ENCODE data around the gene PDZRN3.
A peak's percentile ranks its signal among the peaks of the same experiment; 100 is the strongest.

The PDZRN3 gene

DNA sequence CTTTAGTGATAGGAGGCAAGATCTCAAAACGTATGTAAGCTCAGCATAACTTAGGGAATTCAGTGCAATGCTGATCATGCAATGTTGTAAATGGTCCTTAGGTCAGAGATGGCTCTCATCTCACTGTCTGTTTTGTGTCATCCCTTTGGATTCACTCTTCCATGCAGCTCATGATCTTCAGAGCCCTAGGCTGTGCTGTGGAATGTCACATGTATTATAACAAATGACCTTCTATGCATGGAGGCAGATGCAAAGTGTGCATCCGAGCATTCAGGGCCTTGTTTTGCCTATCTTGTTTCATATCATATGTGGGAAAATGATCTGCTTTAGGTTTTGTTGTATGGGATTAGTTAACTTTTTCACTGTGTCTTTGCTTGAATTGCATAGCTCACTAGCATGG lies 40.5 kb upstream of the PDZRN3 start:
- H3K4me3 Mint-ChIP-seq = no peak overlapping the region
- H3K4me1 Mint-ChIP-seq = peaks cover 33% of the 10 kb centered on the region
- TF ChIP-seq, protein P1, sequence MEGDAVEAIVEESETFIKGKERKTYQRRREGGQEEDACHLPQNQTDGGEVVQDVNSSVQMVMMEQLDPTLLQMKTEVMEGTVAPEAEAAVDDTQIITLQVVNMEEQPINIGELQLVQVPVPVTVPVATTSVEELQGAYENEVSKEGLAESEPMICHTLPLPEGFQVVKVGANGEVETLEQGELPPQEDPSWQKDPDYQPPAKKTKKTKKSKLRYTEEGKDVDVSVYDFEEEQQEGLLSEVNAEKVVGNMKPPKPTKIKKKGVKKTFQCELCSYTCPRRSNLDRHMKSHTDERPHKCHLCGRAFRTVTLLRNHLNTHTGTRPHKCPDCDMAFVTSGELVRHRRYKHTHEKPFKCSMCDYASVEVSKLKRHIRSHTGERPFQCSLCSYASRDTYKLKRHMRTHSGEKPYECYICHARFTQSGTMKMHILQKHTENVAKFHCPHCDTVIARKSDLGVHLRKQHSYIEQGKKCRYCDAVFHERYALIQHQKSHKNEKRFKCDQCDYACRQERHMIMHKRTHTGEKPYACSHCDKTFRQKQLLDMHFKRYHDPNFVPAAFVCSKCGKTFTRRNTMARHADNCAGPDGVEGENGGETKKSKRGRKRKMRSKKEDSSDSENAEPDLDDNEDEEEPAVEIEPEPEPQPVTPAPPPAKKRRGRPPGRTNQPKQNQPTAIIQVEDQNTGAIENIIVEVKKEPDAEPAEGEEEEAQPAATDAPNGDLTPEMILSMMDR (IDR thresholded peaks at IDR 0.05; ENCODE audit: unreplicated experiment in 3 of 3) = no peak
- H3K27ac Mint-ChIP-seq = peak overlapping the region in 2 of 3 experiments; percentile 42 to 63
- no peaks in the 10 kb centered on the region for H3K9me3 Mint-ChIP-seq
- H3K36me3 Mint-ChIP-seq (ENCODE audit: low read depth) = no peaks in the 10 kb centered on the region
- peaks cover 3% of the 10 kb centered on the region for H3K27me3 Mint-ChIP-seq (ENCODE audit: low read depth)

- no peaks in the 10 kb centered on the region for H3K9me3 Mint-ChIP-seq
- TF ChIP-seq, protein P1 (IDR thresholded peaks at IDR 0.05; ENCODE audit: unreplicated experiment in 3 of 3) = no peak
These were observed 39.6 kb upstream of the PDZRN3 start for GRCh38 chr3:73664389-73664788.

DNA sequence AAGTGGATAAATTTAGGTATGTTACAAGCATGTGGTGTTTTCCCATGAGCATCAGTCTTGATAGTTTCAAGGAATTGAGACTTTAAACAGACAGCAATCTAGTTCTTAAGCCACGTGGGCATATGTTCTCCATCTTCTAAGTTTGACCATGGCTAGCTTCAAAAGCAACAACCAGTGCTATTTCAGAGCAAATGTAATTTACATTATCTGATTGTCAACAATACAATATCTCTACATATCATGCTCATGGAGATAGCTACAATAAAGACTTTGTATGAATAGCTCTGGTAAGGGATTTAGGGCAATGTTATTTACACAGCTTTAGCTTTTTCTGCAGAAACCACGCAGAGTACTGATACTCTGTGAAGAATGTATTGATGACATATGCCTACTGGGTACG lies 38.8 kb upstream of the PDZRN3 start:
- Mint-ChIP-seq H3K4me3 (no peak overlapping the region), H3K9me3 (no peaks in the 10 kb centered on the region), H3K4me1 (peaks cover 39% of the 10 kb centered on the region), H3K36me3 (ENCODE audit: low read depth) (no peaks in the 10 kb centered on the region), H3K27ac (no peak overlapping the region), H3K27me3 (ENCODE audit: low read depth) (peaks cover 3% of the 10 kb centered on the region)
- TF ChIP-seq, protein P1 (IDR thresholded peaks at IDR 0.05; ENCODE audit: unreplicated experiment in 3 of 3) = no peak

More at GRCh38 chr3:73664389-73664788, 39.6 kb upstream of the PDZRN3 start:
- Mint-ChIP-seq H3K4me1 (peaks cover 38% of the 10 kb centered on the region), H3K27ac (peak overlapping the region; percentile 5 to 42 (median 23)), H3K36me3 (ENCODE audit: low read depth) (no peaks in the 10 kb centered on the region), H3K4me3 (no peak overlapping the region), H3K27me3 (ENCODE audit: low read depth) (peaks cover 3% of the 10 kb centered on the region)

DNA sequence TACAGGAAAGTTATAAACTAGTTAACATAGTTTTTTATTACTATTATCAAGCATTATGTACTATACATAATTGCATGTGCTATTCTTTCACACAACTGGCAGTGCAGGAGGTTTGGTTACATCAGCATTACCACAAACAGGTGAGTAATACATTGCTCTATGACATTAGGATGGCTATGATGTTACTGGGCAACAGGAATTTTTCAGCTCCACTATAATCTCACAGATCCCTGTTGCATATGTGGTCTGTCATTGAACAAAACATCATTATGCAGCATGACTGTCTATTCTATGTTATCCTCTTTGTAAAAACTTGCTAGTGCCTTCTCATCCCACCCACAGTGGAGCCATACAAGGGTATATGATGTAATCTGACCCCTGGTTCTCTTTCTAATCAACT lies 36.5 kb upstream of the PDZRN3 start:
- Mint-ChIP-seq H3K4me3 (no peak overlapping the region), H3K36me3 (ENCODE audit: low read depth) (no peaks in the 10 kb centered on the region), H3K27me3 (ENCODE audit: low read depth) (no peaks in the 10 kb centered on the region), H3K9me3 (no peaks in the 10 kb centered on the region), H3K4me1 (peaks cover 36% of the 10 kb centered on the region), H3K27ac (no peak overlapping the region)
- TF ChIP-seq, protein P1 (IDR thresholded peaks at IDR 0.05; ENCODE audit: unreplicated experiment in 3 of 3) = no peak

DNA sequence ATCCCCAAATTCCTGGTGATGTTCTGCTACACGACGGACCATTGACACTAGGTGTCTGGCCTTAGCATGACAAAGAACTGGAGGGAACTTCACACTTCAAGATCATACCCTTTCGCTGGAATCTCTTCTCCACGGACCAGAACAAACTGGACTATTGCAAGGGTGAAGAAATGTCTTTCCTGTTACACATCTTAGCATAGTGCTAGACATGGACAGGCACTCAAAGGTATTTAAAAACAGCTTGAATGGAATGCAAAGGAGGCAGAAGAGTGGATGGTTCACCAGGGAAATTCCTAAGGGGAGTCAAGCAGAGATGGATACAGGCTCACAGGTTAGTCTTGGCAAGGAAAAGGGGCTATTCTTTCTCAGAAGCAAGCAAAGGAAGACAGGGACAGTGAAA lies 33.5 kb upstream of the PDZRN3 start:
- Mint-ChIP-seq H3K4me3 (no peak overlapping the region), H3K9me3 (no peaks in the 10 kb centered on the region), H3K27ac (peak overlapping the region; percentile 34 to 61 (median 45)), H3K27me3 (ENCODE audit: low read depth) (no peaks in the 10 kb centered on the region), H3K36me3 (ENCODE audit: low read depth) (no peaks in the 10 kb centered on the region), H3K4me1 (peaks cover 27% of the 10 kb centered on the region)
- TF ChIP-seq, protein P1 (IDR thresholded peaks at IDR 0.05; ENCODE audit: unreplicated experiment in 3 of 3) = no peak

DNA sequence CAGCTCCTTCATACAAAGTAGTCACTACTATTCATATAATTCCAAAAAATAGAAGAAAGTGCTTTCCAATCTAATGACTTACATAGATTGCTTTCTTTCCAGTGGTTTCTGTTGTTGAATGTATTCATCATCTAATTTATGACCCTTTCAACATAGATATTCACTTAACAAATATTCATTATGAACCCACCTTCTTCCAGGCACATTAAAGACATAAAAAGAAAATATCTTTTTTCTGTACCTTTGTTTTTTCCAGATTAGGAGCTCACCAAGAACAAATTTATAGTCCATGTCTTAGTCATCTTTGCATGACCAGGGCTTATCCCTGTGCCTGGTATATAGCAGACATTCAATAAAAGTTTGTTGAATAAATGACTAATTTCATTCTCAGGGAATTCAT lies 32.4 kb upstream of the PDZRN3 start:
- peak overlapping the region in 1 of 3 experiments; percentile 45 for H3K27ac Mint-ChIP-seq
- H3K27me3 Mint-ChIP-seq (ENCODE audit: low read depth) = no peaks in the 10 kb centered on the region
- no peak overlapping the region for H3K4me3 Mint-ChIP-seq
- H3K36me3 Mint-ChIP-seq (ENCODE audit: low read depth) = no peaks in the 10 kb centered on the region
- TF ChIP-seq, protein P1 (IDR thresholded peaks at IDR 0.05; ENCODE audit: unreplicated experiment in 3 of 3) = no peak
- H3K9me3 Mint-ChIP-seq = no peaks in the 10 kb centered on the region
- peaks cover 30% of the 10 kb centered on the region for H3K4me1 Mint-ChIP-seq
